HG02678 (cell line): Measurements from ENCODE around the gene DIAPH1.

ENCODE experiments used
- ATAC-seq: cut with Tn5 transposase; IDR thresholded peaks from one replicate; pipeline ENCODE4 v1.9.1; 2021; ENCODE audit warnings: mild to moderate bottlenecking, moderate library complexity; ENCODE audit not compliant: unreplicated experiment

DIAPH1 gene

DNA sequence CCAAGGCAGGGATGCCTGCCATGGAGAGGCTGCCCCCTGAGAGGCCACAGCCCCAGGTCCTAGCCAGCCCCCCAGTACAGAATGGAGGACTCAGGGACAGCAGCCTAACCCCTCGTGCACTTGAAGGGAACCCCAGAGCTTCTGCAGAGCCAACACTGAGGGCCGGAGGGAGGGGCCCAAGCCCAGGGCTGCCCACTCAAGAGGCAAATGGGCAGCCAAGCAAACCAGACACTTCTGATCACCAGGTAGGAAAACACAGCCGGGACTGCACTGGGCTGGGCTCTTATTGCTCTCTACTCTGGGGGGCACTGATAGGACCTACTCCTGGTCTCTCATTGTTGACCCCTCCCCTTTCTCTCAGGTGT is 21.2 kb upstream of the DIAPH1 start:
- no peak for ATAC-seq

DNA sequence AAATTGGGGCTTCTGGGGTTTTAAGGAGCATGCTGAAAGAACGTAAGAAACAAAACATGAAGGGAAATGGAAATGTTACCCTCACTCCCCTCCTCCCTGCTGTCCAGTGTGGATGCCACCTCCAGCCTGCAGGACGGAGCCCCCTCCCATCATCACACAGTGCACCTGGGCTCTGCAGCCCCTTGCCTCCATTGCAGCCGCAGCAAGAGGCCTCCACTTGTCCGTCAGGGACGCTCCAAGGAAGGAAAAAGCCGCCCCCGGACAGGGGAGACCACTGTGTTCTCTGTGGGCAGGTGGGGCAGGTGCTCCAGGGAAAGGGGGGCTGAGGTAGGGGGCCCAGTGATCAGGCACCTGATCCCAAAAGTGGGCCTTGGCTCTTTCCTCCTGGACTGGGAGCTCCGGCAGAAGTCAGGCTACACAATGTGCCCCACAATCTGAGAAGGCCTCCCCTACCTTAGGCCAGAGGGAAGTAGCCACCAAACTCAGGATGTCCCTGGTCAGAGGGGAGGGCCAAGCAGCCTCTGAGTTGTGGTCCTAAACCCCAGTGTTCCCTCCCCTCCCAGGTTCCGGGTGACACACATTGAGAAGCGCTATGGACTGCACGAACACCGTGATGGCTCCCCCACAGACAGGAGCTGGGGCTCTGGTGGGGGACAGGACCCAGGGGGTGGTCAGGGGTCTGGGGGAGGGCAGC is 20.7 kb upstream of the DIAPH1 start:
- no peak for ATAC-seq

DNA sequence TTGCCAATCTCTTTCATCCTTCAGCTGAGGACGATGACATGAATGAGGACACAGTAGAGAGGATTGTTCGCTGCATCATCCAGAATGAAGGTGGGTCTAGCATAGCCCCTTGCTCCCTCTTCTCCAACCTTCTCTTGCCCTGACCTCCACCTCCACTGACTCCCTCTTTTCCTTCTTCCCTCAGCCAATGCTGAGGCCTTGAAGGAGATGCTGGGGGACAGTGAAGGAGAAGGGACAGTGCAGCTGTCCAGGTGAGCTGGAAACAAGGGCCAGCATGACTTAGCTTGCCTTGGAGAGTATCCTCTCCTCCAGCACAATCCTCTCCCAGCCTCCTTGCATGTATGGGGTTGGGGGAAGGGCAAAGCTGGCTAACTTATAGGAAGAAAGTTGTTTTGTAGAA is 20.0 kb upstream of the DIAPH1 start:
- no peak for ATAC-seq

DNA sequence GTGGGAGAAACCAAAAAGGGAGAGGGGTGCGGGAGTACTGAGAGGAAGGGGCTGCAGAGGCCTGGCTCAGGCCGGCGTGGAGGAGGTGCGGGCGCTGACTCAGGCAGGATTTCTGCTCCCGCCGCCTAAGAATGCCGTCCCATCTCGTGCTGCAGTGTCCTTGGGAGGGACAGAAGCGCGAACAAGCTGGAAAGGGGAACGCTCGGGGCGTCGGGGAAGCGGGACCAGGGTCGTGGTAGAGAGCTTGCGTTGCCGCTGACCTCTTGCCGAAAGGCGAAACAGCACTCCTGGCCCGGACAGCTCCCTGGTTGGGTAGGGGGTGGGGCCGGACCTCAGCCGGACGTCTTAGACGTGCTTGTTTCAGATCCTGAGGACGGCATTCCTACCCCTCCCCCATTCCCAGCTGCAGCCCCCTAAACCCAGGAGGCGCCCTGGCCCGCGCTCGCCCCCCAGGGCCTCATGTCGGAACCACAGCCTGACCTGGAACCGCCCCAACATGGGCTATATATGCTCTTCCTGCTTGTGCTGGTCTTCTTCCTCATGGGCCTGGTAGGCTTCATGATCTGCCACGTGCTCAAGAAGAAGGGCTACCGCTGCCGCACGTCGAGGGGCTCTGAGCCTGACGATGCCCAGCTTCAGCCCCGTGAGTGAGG is 19.1 kb upstream of the DIAPH1 start:
- peak; percentile 29 for ATAC-seq

DNA sequence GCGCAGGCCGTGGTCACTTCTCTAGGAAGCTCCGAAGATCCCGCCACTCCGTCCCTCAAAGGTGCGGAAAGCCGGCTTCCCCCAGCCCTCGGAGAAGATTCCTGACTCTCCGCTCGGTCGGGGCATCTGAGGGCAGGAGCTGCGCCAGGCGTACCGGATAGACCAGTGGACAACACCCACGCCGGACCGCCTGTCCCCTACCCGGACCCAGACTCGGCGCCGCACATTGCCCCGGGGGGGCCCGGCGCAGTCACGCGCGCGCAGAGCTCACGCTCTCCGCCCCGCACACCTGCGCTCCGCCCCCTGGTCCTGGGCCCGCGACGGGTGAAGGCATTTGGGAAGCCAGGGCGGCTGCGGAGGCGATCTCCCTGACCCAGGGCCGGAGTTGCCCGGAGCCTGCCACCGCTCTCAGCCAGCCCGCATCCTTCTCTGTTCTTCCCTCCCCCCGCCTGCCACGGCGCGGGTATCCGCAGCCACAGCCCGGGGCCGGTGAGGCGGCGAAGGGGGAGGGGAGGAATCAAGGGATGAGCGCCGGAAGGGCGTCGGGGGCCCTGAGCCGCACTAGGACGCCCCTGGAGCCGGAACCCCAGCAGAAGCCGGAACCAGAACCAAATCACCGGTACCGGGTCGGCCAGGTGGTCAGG is 18.4 kb upstream of the DIAPH1 start:
- ATAC-seq: peak; percentile 22

DNA sequence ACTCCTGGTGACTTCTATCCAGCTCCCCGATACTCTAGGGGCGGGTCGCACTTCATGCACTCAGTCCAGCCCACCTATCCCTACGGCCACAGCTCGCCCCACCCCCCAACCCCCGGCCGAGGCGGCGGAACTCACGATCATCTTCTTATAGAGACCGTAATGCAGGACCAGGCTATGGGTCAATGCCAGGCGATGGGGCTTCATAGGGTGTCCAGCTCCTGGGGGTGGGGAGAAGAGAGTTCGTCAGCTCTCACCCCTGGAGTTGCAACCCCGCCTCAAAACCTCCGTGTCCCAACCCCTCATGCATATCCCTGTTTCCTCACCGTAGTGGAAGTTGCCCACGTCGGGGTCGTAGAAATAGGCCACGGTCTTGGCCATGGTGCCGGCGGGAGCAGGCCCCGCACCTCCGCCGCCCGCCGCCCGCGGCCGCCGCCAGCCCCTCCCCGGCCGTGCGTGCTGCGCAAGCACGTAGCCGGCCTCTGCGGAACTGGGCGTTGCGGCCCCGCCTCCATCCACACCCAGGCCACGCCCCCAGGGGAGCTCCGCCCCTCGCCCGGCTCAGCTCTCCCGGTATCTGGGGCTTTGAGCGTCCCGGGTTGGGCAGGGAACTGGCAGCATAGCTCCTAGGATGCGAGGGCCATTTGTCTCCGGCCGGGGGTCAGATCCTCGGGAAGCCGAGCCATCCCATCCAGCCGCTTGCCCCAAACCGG is 17.8 kb upstream of the DIAPH1 start, which contains the start of the genes HDAC3 and RELL2:
Gene HDAC3, minus strand, starts transcription at position 437 of the 710 bp plus-strand sequence. Its CDS starts 59 bp downstream, at position 378.
Gene RELL2, plus strand, starts transcription at position 585 of the 710 bp plus-strand sequence. CDS start 1,229 bp downstream, outside the sequence.
- peak; percentile 72 for ATAC-seq

DNA sequence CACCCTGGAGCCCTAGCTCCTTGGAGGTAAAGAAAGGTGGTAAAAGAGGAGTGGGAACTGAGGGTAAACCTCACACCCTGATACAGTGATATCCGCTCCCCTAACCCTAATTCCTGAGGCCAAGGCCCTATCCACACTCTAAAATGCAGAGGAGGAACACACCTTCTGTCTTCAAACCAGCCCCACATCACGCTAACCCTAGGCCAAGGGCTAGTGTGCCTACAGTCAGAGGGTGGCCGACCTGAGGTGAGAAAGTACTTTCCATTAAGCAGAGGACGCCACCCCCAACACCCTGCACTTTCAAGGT is 17.3 kb upstream of the DIAPH1 start:
- ATAC-seq: no peak

DNA sequence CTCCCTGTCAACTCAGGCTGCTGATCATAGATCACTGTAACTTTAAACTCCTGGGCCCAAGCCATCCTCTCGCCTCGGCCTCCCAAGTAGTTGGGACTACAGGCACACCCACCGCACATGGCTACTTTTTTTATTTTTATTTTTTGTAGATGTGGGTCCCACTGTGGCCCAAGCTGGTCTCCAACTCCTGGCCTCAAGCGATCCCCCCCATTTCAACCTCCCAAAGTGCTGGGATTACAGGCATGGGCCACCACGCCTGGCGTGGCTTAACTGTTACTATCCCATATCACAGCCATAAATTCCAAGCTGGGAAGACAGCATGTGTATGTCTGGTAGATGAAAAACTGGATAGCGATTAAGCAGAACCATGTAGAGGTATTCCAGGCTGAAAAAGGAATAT is 16.8 kb upstream of the DIAPH1 start:
- no peak for ATAC-seq

DNA sequence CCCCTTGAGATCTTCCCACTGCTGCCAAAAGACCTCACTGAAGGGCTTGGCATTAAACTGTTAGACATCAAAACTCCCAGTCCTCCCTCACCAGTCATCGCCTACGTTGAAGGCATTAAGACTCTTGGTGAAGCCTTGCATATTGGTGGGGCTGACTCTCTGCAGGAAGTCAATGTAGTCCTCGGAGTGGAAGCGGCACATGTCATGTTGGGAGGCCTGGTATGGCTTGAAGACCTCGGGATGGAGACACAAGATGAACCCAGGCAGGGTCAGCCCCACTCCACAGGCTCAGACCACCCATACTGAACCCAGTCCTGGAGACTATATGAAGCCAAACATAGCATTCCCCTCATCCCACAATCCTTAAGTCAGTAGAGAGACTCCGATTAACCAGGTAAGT is 15.9 kb upstream of the DIAPH1 start:
- ATAC-seq: no peak

DNA sequence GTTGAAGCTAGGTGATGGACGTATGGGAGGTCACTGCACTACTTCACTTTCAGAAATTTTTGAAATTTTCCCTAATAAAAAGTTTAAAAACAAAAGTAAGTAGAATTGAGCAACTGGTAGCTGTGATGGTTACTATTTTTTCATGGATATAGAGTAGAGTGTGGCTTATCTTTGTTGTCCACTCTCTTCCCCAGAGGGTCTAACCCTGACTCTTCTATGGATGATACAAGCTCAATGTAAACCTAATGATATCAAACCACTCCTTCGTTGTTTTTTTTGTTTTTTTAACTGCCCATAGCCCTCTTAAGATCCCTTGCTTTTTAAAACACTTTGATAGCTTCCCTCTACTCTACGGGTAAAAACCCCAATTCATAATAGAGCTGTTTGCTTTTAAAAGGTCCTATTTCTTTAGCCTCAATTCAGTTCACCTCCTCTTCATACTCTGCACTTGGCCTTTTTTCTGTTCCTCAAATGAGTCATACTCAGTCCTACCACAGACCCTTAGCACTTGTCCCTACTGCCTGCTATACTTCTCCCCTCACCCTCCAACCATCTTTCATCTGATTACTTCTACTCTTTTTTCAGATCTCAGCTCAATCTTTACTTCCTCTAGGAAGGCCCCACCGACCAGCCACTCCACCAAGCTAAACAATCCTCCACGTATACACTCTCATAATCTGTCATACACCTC is 15.2 kb upstream of the DIAPH1 start:
- peak; percentile 64 for ATAC-seq

DNA sequence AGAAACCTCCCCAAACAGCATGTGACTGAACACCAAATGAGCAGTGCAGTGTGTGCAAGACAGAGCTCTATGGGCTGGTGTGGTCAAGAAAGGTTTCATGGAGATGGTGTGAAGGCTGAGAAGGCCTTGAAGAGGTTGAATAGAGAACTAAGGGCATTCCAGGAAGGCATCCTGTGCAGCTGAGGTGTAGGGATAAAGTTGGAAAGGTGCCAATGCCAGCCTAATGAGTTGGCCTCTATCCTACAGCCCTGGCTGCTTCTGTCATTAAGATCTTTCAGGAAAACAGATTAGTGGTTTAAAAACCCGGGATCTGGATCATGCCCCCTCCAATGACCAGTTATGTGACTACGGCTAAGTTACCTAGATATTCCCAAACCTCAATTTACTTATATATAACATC is 13.8 kb upstream of the DIAPH1 start:
- ATAC-seq: no peak

DNA sequence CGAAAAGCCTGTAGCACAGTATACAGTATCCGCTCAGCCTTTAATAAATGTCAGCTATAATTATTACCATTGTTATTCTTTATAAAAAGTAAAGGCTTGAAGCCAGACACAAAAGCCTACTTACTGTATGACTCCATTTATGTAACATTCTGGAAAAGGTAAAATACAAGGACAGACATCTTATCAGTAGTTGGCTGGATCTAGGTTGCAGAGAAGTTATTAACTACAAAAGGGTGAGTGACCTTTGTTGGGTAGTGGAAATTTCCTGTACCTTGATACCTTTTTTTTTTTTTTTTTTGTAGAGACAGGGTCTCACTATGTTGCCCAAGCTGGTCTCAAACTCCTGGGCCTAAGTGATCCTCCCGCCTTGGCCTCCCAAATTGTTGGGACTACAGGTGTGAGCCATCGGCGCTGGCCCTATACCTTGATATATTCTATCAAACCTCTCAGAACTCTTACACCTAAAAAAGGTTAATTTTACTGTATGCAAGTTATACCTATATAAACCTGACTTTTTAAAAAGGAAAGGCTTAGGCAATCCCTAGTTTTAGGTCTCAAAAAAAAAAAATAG is 11.9 kb upstream of the DIAPH1 start:
- ATAC-seq: no peak

DNA sequence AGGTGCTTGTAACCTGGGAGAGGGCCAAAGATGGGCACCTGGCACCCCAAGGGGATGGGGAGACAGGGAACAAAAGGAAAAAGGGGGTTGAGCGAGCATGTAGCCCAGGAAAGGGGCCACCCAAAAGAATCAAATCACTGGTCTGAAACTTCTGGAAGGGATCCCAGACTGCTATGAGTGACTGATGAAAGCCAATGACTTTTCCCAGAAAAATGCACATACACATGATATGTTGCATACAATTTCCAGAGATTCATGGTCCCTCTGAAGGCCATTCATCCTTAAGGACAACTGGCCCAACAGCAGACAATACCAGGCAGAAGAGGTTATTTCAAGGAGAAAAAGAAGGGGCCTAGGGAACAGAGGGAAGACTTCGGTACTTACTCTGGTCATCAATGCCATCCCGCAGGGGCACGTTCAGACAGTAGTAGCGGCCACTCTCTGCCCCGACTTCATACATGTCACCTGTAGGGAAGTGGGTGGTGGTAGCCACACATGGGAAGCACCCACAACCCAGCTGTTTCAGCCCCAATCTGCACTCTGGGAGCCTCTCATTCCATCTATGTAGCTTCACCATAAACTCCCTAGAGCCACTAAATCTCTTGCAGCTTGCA is 9.5 kb upstream of the DIAPH1 start:
- ATAC-seq: no peak

DNA sequence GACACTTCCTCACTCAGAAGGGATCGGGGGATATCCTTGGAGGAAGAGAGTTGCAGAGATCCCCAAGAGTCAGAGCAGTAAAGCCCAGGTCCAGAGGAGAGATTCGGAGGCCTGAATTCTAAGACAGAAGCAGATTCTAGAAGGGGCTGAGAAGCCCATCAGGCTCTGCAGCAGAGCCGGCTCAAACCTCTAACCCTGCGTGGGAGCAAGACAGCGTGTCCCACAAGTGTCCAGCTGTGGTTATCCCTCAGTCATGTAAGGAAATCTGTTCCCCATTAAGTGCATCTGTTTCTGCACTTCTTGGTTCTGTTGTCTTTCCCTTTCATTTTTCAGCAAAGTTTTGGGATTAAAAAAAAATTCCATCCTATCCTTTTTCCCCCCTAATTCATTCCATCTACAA is 4.8 kb upstream of the DIAPH1 start:
- no peak for ATAC-seq

DNA sequence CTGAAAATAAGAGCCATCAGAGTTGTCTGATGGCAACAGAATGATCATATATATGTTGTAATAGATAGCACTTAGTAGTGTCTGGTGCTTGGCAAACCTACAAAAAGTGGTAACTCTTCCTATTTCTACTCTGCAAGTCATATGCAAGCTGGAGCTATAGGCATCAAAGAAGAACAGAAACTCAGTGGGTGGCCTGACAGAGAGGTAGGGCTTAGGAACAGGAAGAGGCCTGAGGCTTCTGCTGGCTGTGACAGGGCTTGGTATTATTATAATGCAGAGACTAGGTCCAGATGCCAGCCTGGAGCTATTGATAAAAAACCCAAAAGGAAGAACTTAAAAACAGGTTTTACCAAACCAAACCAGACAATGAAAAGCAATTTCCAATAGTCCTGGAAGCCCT is 4.4 kb upstream of the DIAPH1 start:
- ATAC-seq: peak; percentile 56

DNA sequence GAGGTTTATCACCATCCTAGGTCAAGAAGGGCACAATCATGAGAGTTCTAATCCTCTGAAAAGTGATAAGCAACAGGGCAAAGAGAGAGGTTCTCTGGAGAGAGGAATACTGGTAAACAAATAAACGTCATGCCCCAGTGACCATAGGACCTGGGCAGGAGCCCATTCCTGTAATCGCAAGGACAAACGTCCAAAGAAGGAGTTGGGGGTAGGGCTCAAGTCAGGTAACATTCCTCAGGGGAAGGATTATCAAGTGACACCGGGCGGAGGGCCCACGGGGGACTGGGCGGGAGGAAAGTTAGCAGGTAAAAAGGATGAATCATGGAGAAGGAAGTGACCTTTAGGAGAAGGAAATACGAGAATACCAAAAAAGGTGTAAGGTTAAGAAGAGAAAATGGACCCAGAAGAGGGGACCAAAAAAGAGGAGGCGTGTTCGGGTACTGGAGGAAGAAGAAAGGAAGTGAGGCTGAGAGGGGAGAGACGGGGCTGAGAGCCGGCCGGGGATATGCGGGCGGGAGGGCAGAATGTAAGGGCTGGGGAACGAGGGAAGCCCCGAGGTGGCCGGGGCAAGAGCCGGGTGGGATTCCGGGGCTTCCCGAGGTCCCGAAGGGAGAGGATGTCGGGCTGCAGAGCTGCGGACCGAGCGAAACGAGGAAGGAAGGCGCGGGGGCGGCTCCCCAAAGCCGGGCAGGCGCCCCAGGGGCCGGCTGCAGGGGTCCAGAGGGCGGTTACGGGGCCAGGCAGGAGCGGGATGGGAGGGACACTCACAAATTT is 583 bp downstream of the DIAPH1 start:
- peak; percentile 31 for ATAC-seq

DNA sequence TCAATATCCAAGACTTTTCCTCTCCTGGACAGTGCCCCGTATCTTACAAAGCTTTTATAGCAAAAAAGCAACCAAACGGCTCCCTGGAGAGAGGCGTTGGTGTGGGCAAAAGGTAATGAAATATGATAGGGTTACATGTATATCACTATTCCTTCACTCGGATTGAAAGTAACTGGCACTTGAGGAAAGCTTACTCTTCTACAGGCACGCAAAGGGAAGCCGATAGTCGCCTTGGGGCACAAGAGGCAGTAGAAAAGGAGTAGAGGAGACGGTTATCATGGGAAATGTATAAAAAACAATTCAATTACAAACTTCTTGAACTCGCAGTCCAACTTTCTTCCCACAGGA is 1.1 kb downstream of the DIAPH1 start:
- no peak for ATAC-seq

DNA sequence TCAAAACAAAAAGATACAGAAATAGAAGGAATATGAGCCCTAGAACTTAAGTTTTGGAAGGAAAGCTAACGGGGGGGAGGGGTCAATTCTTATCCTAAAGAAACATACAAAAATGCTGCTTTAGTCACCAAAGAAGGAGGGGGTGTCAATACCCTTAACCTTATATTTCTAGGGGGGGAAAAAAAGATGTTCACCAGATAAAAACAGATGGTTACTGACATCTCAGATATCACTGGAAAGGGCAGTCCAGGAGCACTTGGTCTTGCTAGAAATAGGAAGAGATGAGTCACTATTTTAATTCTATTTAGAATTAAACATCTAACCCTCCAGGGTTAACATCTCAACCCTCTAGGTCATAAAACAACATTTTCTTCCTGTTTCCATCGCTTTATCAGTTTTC is 1.7 kb downstream of the DIAPH1 start:
- ATAC-seq: no peak

DNA sequence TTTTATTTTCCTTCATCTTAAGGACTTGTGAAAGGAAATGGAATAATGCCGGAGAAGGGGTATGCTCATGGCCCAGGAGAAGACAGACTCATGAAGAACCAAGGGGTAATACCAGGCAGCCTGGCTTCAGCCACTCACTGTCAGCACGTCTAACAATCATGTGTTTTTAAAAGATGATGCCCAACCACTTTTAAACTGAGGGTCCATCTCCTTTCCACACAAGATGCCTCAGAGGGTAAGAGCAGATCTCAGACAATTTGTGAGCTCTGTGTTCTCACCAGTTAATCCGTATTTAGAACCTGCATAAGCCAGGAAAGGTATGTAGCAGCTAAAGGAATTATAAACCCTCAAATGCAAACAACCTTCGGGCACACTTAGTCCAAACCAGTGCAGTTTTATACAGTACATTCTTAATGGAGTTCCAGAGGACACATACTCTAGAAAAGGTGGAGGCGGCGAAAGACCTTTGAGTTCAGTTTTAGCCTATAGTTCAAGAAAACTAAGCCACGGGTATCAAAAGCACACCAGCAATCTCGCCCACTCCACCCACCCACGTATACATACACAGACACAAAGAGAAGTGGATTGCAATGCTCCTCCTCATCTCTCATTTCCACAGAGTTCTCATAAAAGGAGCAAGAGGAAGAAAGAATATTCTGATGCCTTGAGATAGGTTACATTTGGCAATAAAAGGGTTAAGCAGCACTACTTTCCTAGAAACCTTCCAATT is 2.6 kb downstream of the DIAPH1 start:
- ATAC-seq: no peak
